ENCODE results near the gene PIAS1.
"Not testable (repeated sequence)": the region's sequence is repeated elsewhere in the genome, so short reads cannot be mapped to it uniquely, and the experiment has no call there.

PIAS1 gene

GRCh38 chr15:68220489-68220888 is 166.4 kb downstream of the PIAS1 start:
- DNase-seq (ENCODE audit: low read depth) = no peak
- TF ChIP-seq, protein P1, sequence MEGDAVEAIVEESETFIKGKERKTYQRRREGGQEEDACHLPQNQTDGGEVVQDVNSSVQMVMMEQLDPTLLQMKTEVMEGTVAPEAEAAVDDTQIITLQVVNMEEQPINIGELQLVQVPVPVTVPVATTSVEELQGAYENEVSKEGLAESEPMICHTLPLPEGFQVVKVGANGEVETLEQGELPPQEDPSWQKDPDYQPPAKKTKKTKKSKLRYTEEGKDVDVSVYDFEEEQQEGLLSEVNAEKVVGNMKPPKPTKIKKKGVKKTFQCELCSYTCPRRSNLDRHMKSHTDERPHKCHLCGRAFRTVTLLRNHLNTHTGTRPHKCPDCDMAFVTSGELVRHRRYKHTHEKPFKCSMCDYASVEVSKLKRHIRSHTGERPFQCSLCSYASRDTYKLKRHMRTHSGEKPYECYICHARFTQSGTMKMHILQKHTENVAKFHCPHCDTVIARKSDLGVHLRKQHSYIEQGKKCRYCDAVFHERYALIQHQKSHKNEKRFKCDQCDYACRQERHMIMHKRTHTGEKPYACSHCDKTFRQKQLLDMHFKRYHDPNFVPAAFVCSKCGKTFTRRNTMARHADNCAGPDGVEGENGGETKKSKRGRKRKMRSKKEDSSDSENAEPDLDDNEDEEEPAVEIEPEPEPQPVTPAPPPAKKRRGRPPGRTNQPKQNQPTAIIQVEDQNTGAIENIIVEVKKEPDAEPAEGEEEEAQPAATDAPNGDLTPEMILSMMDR (conservative IDR thresholded peaks at IDR 0.05; ENCODE audit: low read length) = no peak
- no peak overlapping the region for H3K4me3 ChIP-seq (ENCODE audit: low read length)

DNA sequence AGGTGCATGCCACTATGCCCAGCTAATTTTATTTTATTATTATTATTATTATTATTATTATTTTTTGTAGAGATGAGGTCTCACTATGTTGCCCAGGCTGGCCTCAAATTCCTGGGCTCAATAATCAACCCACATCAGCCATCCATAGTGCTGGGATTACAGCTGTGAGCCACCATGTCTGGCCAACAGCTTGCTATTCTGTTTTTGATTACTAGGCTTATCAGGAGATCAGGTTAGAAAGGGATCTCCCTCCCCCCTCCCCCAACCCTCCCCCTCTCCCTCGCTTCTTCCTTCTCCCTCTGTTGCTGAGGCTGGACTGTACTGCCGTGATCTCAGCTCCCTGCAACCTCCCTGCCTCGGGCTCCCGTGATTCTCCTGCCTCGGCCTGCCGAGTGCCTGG is 166.9 kb downstream of the PIAS1 start:
- no peak for DNase-seq (ENCODE audit: low read depth)
- H3K4me3 ChIP-seq (ENCODE audit: low read length) = no peak overlapping the region
- TF ChIP-seq, protein P1 (conservative IDR thresholded peaks at IDR 0.05; ENCODE audit: low read length) = no peak

GRCh38 chr15:68221530-68222431 is 167.7 kb downstream of the PIAS1 start:
- not testable (repeated sequence) for DNase-seq (ENCODE audit: low read depth); H3K4me3 ChIP-seq (ENCODE audit: low read length)

DNA sequence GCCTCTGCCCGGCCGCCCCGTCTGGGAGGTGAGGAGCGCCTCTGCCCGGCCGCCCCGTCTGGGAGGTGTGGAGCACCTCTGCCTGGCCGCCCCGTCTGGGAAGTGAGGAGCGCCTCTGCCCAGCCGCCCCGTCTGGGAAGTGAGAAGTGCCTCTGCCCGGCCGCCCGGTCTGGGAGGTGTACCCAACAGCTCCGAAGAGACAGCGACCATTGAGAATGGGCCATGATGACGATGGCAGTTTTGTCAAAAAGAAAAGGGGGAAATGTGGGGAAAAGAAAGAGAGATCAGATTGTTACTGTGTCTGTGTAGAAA is 168.3 kb downstream of the PIAS1 start:
- H3K4me3 ChIP-seq (ENCODE audit: low read length); DNase-seq (ENCODE audit: low read depth): not testable (repeated sequence)

- TF ChIP-seq, protein P1 (conservative IDR thresholded peaks at IDR 0.05; ENCODE audit: low read length) = no peak
- DNase-seq (ENCODE audit: low read depth) = no peak
- H3K4me3 ChIP-seq (ENCODE audit: low read length) = no peak overlapping the region
Observed at GRCh38 chr15:68223171-68223570, 169.1 kb downstream of the PIAS1 start.

DNA sequence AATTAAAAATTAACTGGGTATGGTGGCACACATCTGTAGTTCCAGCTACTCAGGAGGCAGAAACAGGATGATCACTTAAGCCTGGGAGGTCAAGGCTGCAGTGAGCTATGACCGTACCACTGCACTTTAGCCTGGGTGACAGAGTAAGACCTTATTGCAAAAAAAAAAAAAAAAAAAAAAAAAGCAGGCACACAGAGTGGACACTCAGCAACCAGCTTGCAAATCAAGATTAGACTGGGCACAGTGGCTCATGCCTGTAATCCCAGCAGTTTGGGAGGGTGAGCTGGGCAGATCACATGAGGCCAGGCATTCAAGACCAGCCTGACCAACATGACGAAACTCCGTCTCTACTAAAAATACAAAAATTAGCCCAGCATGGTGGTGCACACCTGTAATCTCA is 170.0 kb downstream of the PIAS1 start:
- TF ChIP-seq, protein P1 (conservative IDR thresholded peaks at IDR 0.05; ENCODE audit: low read length) = no peak
- H3K4me3 ChIP-seq (ENCODE audit: low read length) = no peak overlapping the region
- no peak for DNase-seq (ENCODE audit: low read depth)

DNA sequence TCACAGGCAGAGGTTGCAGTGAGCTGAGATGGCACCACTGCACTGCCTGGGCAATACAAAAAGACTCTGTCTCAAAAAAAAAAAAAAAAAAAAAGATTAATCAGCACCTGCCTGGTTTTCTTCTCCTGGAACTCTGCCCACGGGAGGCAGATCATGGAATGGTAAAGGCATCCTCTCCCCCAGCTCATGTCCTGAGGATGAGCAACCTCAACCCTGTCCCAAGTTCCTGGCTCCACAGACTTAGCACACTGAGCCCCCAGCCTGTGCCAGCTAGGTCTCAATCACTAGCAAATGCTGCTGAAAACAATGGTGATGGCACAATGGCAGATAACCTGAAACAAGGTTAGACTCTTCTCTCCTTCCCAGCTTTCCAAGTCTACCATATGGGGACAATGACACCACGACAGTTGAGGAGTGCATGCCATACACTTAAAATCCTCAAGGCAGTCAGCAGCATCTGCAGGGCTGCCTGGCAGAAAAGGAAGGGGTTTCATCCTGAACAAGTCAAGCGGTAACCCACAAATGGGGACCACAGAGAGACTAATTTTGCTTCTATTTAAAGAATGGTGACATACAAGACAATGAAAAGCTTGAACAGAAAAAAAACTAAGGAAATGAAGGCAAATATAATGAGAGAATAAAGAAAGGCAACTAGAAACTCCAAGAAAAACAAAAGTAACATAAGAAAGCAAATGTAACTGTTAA is 170.6 kb downstream of the PIAS1 start:
- no peak for DNase-seq (ENCODE audit: low read depth)
- H3K4me3 ChIP-seq (ENCODE audit: low read length) = no peak overlapping the region
- TF ChIP-seq, protein P1 (conservative IDR thresholded peaks at IDR 0.05; ENCODE audit: low read length) = no peak

DNA sequence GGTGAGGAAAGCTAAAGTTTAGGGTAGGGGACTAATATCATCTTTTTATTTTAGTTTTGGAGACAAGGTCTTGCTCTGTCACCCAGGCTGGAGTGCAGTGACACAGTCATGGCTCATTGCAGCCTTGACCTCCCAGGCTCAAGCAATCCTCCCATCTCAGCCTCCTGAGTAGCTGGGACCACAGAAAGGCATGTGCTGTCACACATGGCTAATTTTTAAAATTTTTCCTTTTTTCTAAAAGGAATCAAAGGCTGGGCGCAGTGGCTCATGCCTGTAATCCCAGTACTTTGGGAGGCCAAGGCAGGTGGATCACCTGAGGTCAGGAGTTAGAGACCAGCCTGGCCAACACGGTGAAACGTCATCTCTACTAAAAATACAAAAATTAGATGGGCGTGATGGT is 171.3 kb downstream of the PIAS1 start:
- DNase-seq (ENCODE audit: low read depth); H3K4me3 ChIP-seq (ENCODE audit: low read length): not testable (repeated sequence)

All from AG10803 (cell line).